OCI-LY3 (cell line): ENCODE measurements around the gene GCKR.

ENCODE experiments used
- H2AFZ ChIP-seq: fragments of 200-600, 300-600 bp; shearing (Covaris generic); 2 replicates; pipeline ENCODE4 v1.6.0; 2014; ENCODE audit warnings: antibody characterized with exemption, low read depth, low read length
- H3K27ac ChIP-seq: fragments of 200-600, 300-600 bp; sonication (generic); 2 replicates; pipeline ENCODE4 v1.5.1; 2014; ENCODE audit warnings: mild to moderate bottlenecking, low read length, moderate library complexity, mixed read lengths
- H3K27me3 ChIP-seq: fragments of 200-600, 300-600 bp; sonication (generic); 2 replicates; pipeline ENCODE4 v1.6.1; 2014; ENCODE audit warnings: low read depth, low read length, mixed read lengths
- H3K36me3 ChIP-seq: fragments of 200-600, 300-600 bp; sonication (generic); replicated peaks from 2 replicates; pipeline ENCODE3; 2014; ENCODE audit warnings: low read depth, low read length, mixed read lengths
- H3K4me1 ChIP-seq: fragments of 300-600, 200-600 bp; sonication (generic); 2 replicates; pipeline ENCODE4 v1.6.1; 2014; ENCODE audit warnings: low read length, mixed read lengths
- H3K4me2 ChIP-seq: fragments of 200-600, 300-600 bp; sonication (generic); 2 replicates; pipeline ENCODE4 v1.6.1; 2014; ENCODE audit warnings: low read length, mixed read lengths
- H3K4me3 ChIP-seq: fragments of 300-600, 200-600 bp; sonication (generic); 2 replicates; pipeline ENCODE4 v1.5.1; 2014; ENCODE audit warnings: antibody characterized with exemption, mild to moderate bottlenecking, low read length, moderate library complexity
- H3K79me2 ChIP-seq: fragments of 300-600, 200-600 bp; shearing (Covaris generic); 2 replicates; pipeline ENCODE4 v1.6.1; 2014; ENCODE audit warnings: mild to moderate bottlenecking, low read length, mixed read lengths
- H3K9ac ChIP-seq: fragments of 300-600, 200-600 bp; shearing (Covaris generic); 2 replicates; pipeline ENCODE4 v1.6.0; 2014; ENCODE audit warnings: mild to moderate bottlenecking, low read length, moderate library complexity
- H3K9me3 ChIP-seq: fragments of 200-600, 300-600 bp; shearing (Covaris generic); 2 replicates; pipeline ENCODE4 v1.6.1; 2014; ENCODE audit warnings: low read length, mixed read lengths; ENCODE audit not compliant: insufficient read depth
- H4K20me1 ChIP-seq: fragments of 200-600, 300-600 bp; sonication (generic); 2 replicates; pipeline ENCODE4 v1.6.1; 2016; ENCODE audit warnings: low read length, mixed read lengths; ENCODE audit not compliant: insufficient read depth
- EZH2phosphoT487 ChIP-seq: fragments of 200-600 bp; shearing (Covaris generic); IDR thresholded peaks from 2 replicates; pipeline ENCODE4 v1.6.1; 2018; ENCODE audit warnings: antibody characterized with exemption, mixed run types, low read depth
- TF ChIP-seq, protein P1 (sequence below): fragments of 200-600, 300-600 bp; sonication (generic); IDR thresholded peaks from 2 replicates; pipeline ENCODE4 v1.5.1; 2014; ENCODE audit warnings: antibody characterized with exemption, low read length, low read depth

The GCKR gene

DNA sequence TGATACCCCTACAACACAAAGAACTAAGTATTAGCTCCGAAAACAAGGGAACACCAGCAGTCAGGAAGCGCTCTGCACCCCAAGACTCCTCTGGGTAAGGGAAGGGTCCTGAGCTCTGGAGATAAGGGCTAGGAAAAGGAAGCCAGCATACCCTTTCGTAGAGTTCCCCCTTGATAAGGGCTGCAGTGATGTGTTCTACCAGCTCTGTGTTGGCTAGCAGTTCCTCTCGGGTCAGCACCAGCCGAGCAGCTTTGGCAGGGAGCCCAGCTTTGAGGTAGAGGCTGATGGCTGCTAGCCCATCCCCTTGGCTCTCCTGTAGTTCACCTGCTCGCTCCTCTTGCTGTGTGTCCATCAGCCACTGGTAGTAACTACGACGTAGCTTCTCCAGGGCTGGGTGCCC, 35.5 kb upstream of the GCKR start:
- no peak overlapping the region for H3K27ac ChIP-seq

GRCh38 chr2:27464443-27464842, 32.2 kb upstream of the GCKR start:
- H3K4me1 ChIP-seq, result no peaks in the 10 kb centered on the region
- TF ChIP-seq EZH2phosphoT487, result no peak
- TF ChIP-seq, protein P1, sequence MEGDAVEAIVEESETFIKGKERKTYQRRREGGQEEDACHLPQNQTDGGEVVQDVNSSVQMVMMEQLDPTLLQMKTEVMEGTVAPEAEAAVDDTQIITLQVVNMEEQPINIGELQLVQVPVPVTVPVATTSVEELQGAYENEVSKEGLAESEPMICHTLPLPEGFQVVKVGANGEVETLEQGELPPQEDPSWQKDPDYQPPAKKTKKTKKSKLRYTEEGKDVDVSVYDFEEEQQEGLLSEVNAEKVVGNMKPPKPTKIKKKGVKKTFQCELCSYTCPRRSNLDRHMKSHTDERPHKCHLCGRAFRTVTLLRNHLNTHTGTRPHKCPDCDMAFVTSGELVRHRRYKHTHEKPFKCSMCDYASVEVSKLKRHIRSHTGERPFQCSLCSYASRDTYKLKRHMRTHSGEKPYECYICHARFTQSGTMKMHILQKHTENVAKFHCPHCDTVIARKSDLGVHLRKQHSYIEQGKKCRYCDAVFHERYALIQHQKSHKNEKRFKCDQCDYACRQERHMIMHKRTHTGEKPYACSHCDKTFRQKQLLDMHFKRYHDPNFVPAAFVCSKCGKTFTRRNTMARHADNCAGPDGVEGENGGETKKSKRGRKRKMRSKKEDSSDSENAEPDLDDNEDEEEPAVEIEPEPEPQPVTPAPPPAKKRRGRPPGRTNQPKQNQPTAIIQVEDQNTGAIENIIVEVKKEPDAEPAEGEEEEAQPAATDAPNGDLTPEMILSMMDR, result no peak
- no peak overlapping the region for H3K4me2 ChIP-seq
- no peaks in the 10 kb centered on the region for H3K27me3 ChIP-seq
- H2AFZ ChIP-seq, result no peak overlapping the region
- H3K27ac ChIP-seq, result no peak overlapping the region
- no peaks in the 10 kb centered on the region for H3K79me2 ChIP-seq
- H3K4me3 ChIP-seq, result no peak overlapping the region
- no peaks in the 10 kb centered on the region for H3K36me3 ChIP-seq
- H3K9ac ChIP-seq, result no peak overlapping the region
- no peaks in the 10 kb centered on the region for H4K20me1 ChIP-seq
- H3K9me3 ChIP-seq, result no peaks in the 10 kb centered on the region

More for the DNA sequence above, 35.5 kb upstream of the GCKR start:
- no peaks in the 10 kb centered on the region for H3K79me2 ChIP-seq
- no peaks in the 10 kb centered on the region for H3K36me3 ChIP-seq
- H3K9me3 ChIP-seq, result no peaks in the 10 kb centered on the region
- H3K9ac ChIP-seq, result no peak overlapping the region
- H3K27me3 ChIP-seq, result no peaks in the 10 kb centered on the region
- H4K20me1 ChIP-seq, result no peaks in the 10 kb centered on the region
- no peaks in the 10 kb centered on the region for H3K4me1 ChIP-seq
- H3K4me2 ChIP-seq, result no peak overlapping the region
- H2AFZ ChIP-seq, result no peak overlapping the region
- no peak overlapping the region for H3K4me3 ChIP-seq
- TF ChIP-seq, protein P1, result no peak
- TF ChIP-seq EZH2phosphoT487, result no peak

GRCh38 chr2:27471961-27472360, 24.7 kb upstream of the GCKR start:
- H3K9me3 ChIP-seq, result no peaks in the 10 kb centered on the region
- peaks cover 2% of the 10 kb centered on the region for H3K36me3 ChIP-seq
- H2AFZ ChIP-seq, result no peak overlapping the region
- H3K27ac ChIP-seq, result no peak overlapping the region
- H3K4me1 ChIP-seq, result no peaks in the 10 kb centered on the region
- no peak overlapping the region for H3K4me3 ChIP-seq
- H4K20me1 ChIP-seq, result no peaks in the 10 kb centered on the region
- H3K4me2 ChIP-seq, result no peak overlapping the region
- TF ChIP-seq EZH2phosphoT487, result no peak
- TF ChIP-seq, protein P1, result no peak
- no peaks in the 10 kb centered on the region for H3K79me2 ChIP-seq
- H3K9ac ChIP-seq, result no peak overlapping the region
- no peaks in the 10 kb centered on the region for H3K27me3 ChIP-seq

GRCh38 chr2:27485496-27485895, 11.1 kb upstream of the GCKR start:
- no peak overlapping the region for H3K27ac ChIP-seq
- no peak for TF ChIP-seq EZH2phosphoT487
- TF ChIP-seq, protein P1, result no peak
- H3K79me2 ChIP-seq, result no peaks in the 10 kb centered on the region
- H4K20me1 ChIP-seq, result no peaks in the 10 kb centered on the region
- no peak overlapping the region for H3K4me3 ChIP-seq
- no peak overlapping the region for H2AFZ ChIP-seq
- H3K4me2 ChIP-seq, result no peak overlapping the region
- no peaks in the 10 kb centered on the region for H3K36me3 ChIP-seq
- no peaks in the 10 kb centered on the region for H3K9me3 ChIP-seq
- H3K9ac ChIP-seq, result no peak overlapping the region
- H3K27me3 ChIP-seq, result no peaks in the 10 kb centered on the region
- peaks cover 10% of the 10 kb centered on the region for H3K4me1 ChIP-seq
